ENCODE results near the gene FAM3C.

- TF ChIP-seq, protein P1, sequence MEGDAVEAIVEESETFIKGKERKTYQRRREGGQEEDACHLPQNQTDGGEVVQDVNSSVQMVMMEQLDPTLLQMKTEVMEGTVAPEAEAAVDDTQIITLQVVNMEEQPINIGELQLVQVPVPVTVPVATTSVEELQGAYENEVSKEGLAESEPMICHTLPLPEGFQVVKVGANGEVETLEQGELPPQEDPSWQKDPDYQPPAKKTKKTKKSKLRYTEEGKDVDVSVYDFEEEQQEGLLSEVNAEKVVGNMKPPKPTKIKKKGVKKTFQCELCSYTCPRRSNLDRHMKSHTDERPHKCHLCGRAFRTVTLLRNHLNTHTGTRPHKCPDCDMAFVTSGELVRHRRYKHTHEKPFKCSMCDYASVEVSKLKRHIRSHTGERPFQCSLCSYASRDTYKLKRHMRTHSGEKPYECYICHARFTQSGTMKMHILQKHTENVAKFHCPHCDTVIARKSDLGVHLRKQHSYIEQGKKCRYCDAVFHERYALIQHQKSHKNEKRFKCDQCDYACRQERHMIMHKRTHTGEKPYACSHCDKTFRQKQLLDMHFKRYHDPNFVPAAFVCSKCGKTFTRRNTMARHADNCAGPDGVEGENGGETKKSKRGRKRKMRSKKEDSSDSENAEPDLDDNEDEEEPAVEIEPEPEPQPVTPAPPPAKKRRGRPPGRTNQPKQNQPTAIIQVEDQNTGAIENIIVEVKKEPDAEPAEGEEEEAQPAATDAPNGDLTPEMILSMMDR (IDR thresholded peaks at IDR 0.05), result no peak
- no peak for TF ChIP-seq POLR2A (IDR thresholded peaks at IDR 0.05)
These were observed 67.5 kb downstream of the FAM3C start, which contains the start of gene WNT16 for GRCh38 chr7:121328508-121329190.
